RPMI8226 (cell line): ENCODE results near the gene ZCCHC14.
"Not testable (repeated sequence)": the region's sequence is repeated elsewhere in the genome, so short reads cannot be mapped to it uniquely, and the experiment has no call there.

ENCODE experiments used
- DNase-seq: peaks from one replicate; pipeline ENCODE4 v3.0.0-alpha.2; 2015

Gene ZCCHC14

GRCh38 chr16:87376660-87377059, 116.2 kb downstream of the ZCCHC14 start:
- DNase-seq = no peak

DNA sequence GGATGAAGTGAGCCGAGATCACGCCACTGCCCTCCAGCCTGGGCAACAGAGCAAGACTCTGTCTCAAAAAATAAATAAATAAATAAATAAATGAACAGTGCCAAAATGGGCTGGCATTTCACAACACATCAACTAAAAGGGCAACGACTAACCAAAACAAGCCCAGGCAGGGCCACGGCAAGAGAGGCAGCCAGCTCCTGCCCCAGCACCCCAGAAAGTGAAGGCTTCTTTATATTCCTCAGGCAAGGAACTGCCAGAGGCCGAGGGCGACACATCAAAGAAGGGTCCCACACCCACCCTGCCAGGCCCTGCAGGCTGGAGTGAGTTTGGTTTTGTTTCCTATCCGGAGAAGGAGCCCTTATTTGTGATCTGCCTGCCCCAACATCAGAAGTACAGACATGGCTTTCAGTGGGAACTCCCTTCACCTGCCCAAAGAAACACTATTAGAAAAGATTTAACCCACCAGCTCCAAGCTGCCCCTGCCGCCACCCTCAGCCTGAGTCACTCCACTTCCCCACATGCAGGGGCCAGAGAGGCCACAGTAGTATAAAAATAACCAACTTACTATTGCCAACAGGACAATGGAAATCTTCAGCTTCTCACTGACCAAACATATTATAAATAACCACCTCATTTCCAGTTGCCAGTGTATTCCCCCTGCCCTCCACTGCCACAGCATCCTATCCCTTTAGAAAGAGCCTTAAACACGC, 117.2 kb downstream of the ZCCHC14 start:
- DNase-seq = no peak

- no peak for DNase-seq
Observed at GRCh38 chr16:87374313-87374712, 118.5 kb downstream of the ZCCHC14 start.

DNA sequence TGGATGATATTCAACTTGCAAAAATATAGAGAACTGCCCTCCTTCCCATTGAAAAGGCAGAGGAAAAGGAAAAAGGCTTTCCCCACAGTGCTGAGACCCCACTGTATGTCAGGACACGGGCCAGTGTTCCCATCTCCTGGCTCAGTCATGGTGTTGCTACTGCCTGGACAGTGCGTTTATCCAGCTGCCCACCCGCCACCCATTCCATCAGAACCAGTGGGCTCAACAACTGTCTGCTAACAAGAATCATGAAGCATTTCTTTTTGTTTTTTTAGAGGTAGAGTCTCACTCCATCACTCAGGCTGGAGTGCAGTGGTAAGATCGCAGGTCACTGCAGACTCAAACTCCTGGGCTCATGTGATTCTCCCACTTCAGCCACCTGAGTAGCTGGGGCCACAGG, 120.5 kb downstream of the ZCCHC14 start:
- DNase-seq = no peak

GRCh38 chr16:87371261-87371866, 121.5 kb downstream of the ZCCHC14 start:
- DNase-seq = no peak

DNA sequence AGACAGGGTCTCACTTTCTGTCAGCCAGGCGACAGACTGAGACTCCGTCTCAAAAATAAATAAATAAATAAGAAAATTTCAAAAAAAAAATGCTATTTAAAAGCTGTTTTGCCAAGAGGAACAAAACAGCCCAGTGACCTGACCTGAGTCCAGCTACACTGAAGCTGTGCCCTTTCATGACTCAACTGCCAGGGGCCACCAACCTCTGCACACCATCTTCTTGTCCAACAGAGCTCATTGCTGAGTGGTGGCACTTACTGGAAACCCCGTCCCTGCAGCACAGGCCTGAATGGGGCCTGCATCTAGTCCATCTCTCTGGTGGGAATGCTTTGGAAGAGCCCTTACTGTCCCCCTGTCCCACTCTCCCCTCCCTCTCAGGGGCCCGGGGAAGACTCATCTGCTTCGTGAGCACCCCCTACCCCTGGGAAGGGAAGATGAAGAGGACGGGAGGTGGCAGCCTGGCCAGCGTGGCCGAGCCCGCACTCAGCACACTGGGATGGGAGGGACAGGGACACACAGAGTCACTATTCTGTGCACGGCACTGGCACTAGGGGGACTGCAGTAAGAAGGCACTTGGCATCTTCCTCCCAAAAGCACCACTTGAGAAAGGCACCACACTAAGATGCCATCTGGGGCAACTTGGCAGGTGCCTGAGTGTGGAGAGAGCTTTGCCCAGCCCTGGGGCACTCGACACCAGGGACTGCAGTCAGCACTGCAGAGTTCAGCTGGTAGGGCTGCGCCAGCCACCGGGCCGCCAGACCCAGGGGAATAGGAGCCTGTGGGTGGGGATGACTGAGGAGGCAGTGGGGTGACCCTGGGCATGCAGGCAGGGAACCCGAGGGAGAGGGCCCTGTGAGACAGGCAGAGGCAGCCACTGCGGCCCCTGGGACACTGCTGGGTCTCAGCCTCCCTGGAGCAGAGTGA, 122.8 kb downstream of the ZCCHC14 start:
- DNase-seq = no peak

GRCh38 chr16:87369117-87369765, 123.6 kb downstream of the ZCCHC14 start:
- no peak for DNase-seq

DNA sequence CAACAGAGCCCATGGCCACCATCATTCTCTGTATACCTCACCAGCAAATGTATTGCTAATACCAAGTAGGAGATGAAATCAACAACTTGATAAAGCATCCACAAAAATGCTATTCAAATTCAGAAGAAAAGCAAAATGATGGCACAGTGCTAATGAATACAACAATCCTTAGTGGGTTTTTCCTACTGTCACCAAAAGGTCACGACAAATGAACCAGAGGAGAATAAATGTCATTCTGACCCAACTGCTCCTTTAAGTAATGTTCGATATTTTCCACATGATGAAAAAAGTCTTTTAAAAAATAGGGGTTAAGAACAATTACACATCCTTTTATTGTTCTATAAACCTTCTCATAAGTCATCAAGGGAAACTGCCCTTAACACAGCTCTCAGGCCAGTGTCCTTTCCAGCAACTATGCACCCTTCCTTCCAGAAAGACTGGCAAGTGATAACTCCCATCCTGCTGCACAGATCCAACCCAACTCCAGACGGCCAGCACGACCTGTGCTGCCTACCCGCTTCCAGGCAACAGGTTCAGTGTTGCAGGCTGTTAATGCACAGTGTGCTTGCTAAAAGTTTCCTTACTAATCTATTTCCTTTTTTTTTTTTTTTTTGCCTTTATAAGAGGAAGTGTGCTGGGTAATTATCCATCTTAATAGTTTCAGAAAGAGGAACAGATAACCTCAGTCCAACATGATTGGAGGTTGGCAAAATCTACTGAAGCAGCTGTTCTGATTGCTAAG, 124.6 kb downstream of the ZCCHC14 start:
- peak; percentile 3 for DNase-seq

DNA sequence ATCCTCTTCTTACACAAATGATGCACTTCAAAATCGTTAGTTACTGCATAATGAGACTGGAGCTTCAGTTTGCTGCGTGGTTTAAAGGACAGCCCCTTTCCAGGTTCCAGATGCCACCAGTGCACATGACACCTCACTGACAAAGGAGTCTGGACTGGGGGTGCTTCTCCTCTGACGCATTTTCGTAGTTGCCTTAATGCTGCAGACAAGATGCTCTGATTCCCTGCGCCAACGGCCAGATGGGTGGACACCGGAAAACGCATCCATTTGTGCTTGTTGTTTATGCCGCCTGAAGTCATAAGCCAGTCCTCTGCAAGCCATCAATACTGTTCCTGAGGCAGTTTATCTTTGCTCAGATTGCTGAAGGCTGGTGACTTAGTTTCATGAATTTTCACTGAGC, 125.3 kb downstream of the ZCCHC14 start:
- DNase-seq = no peak

- DNase-seq = no peak
Observed at GRCh38 chr16:87366930-87367329, 125.9 kb downstream of the ZCCHC14 start.

DNA sequence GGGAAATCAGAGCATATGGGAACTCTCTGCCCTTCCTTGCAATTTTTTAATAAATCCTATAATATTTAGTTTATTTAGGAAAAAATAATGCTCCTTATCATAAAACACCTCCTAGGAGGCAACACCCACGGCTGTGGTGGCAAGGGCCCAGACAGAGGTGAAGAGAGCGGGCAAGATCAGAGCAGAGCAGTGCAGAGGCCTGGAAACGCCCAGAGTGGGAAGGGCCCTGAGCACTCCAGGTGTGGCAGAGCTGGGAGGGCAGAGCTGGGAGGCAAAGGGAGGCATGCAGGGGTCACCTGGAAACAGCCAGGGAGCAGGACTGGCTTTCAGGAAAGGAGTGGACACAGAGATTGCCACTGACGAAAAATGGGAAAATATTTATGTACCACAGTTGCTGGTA, 126.5 kb downstream of the ZCCHC14 start:
- no peak for DNase-seq

DNA sequence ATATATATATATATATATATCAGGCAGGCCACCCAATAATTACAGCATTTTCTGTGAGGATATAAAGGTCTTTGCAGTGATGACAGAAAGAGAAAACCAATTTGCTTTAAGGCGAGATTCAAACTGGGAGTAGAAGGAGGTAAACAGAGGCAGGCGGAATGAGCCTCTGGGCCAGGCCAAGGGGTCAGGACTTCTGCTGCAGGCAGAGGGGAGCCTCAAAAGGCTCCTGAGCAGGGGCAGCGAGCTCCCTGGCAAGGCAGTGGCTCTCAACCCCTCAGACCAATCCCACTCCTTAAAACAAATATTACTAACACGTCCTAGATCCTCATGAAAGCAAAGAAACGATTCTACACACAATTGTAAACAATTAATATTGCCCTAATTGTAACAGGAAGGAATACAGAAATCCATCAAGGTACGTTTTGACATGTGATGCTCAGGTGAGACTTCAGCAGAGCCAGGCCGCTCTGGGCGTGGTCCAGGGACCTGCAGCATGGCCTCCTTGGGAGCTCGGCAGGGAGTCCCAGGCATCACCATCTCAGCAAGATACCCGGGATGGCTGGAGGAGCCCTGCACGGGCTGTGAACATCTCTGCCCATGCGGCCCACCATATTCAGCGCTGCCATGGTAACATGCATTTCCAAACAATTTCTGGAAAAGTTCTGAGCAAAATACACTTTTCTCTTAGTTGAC, 127.7 kb downstream of the ZCCHC14 start:
- no peak for DNase-seq

GRCh38 chr16:87363771-87364455, 128.9 kb downstream of the ZCCHC14 start:
- no peak for DNase-seq

DNA sequence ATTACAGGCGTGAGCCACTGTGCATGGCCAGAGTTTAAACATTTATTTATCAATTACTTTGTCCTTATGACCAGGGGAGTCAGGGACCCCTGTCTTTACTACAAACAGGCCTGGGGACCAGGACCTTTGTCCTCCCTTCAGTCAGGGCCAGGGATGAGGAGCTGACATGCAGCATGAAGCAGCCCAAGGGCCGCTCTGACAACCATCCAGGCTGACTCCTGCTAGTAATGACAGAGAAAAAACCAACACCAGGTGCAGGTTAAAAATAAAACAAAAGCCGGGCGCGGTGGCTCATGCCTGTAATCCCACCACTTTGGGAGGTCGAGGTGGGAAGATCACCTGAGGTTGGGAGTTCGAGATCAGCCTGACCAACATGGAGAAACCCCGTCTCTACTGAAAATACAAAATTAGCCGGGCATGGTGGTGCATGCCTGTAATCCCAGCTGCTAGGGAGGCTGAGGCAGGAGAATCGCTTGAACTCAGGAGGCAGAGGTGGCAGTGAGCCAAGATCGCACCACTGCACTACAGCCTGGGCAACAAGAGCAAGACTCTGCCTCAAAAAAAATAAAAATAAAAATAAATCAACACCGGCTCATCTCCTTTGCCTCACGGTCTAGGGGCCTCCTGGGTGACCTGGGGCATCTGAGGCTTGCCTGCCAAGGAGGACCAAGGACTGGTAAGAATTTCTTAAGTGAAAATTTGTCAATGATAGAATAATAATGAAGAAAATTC, 129.8 kb downstream of the ZCCHC14 start:
- DNase-seq = not testable (repeated sequence)

- no peak for DNase-seq
Observed at GRCh38 chr16:87361916-87362619, 130.8 kb downstream of the ZCCHC14 start.

GRCh38 chr16:87360862-87361610, 131.8 kb downstream of the ZCCHC14 start:
- DNase-seq = no peak

DNA sequence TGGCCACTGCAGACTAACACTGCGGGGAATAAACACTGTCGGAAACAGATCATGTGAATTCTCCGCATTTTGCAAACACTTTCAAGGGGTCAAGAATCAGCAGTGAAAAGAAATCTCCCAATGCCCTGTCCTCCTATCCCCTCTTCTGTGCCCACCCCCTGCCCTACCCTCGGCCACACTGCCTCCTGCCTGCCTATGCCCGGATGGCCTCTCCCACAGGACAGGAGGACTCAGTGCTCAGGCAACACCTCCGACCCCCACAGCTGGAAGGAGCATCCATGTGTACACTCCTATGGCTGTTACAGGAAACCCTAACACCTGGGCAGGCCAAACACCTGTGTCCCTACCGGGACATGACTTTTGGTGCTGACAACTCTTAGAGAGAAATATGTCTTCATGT, 133.7 kb downstream of the ZCCHC14 start:
- DNase-seq = no peak

DNA sequence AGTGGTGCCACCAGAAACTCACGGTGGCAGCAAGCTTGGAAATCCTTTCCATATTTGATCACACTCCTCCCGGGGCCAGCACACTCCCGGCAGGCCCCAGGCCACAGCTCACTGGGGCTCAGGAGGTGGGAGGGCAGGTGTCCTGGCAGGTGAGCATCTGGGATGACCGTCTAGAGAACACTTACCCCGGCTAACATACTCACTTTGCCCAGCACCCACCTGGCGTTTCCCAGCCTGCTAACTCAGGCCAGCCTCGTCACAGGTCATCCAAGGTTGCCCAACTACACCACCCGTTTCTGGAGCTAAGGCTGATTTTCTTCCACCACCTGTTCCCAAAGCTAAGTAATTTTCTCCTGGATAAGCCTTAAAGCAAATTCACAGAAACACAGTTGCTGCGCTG, 134.1 kb downstream of the ZCCHC14 start:
- no peak for DNase-seq

- DNase-seq = no peak
Observed at GRCh38 chr16:87358250-87358649, 134.6 kb downstream of the ZCCHC14 start.
